ENCODE results near the gene CPNE7. TPM values are rescaled to one million over a fixed set of nuclear protein-coding genes. Genes with fewer than 3 reads are reported as not detected.
"Not testable (repeated sequence)": the region's sequence is repeated elsewhere in the genome, so short reads cannot be mapped to it uniquely, and the experiment has no call there.

CPNE7 gene
- total RNA-seq, 1 donor from 2014 or later: 15.1 TPM

DNA sequence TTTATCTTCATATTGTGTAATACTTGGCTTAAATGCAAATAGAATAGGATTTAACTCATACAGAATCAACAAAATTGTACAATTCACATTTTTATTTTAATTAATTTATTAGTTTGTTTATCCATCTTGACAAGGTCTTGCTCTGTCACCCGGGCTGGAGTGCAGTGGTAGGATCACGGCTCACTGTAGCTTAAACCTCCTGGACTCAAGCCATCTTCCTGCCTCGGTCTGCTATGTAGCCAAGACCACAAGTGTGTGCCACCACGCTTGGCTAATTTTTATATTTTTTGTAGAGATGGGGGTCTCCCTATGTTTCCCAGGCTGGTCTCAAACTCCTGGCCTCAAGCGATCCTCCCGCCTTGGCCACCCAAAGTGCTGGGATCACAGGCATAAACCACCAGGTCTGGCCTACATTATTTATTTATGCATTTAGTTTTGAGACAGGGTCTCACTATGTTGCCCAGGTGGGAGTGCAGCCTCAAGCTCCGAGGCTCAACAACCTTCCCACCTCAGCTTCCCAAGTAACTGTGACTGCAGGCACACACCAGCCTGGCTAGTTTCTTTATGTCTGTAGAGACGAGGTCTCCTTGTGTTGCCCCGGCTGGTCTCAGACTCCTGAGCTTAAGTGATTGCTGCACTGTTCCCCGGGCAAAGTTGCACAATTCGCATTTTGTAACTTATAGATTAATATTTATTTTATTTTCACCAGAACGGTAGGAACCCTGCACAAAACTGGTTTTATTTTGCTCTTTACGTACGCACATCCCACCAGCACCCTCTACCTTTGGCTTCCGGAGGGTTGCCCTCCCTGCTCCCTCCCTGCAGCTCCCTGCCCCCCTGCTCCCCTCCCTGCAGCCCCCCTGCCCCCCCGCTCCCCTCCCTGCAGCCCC, 42.8 kb downstream of the CPNE7 start:
- DNase-seq (ENCODE audit: low spot score in 2 of 2) (no peak), FAIRE-seq (no peak)

DNA sequence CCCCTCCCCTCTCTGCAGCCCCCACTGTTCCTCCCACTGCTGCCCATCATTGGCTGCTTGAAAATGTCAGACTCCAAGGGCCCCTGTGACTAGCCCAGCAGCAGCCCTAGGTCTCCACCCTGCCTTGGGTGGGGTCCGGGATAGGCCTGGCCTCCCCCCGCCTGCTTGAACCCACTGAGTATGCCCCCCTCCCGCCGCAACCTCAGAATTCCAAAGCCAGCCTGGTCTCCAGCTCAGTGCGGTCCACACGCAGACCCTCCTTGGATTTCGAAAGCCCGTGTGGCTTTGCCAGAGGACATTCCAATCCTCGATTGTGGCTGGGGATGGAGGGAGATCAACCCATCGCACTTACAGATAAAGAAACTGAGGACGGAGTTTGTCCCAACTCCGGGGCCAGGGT, 44.3 kb downstream of the CPNE7 start:
- no peak for DNase-seq (ENCODE audit: low spot score in 2 of 2)
- no peak for FAIRE-seq

DNA sequence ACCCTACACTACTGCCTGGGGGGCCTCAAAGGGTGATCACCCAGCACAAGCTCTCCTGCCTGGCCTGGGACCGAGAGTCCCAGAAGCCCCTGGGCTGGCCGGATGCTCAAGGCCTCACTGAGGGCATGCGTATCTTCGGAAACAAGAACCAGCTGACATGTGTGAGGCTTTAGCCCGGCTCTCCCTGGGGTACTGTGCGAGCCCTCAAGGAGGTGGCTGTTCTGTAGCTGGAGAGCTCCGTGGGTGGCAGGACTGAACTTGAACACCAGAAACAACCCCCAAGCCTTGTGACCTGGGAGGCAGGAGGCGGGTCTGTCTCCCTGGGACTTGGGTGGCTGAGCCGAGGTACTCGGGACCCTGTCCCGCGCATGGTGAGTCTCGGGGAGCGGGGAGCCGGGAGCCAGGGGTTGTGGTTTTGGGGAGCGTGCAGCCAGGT, 44.9 kb downstream of the CPNE7 start:
- no peak for DNase-seq (ENCODE audit: low spot score in 2 of 2)
- no peak for FAIRE-seq

DNA sequence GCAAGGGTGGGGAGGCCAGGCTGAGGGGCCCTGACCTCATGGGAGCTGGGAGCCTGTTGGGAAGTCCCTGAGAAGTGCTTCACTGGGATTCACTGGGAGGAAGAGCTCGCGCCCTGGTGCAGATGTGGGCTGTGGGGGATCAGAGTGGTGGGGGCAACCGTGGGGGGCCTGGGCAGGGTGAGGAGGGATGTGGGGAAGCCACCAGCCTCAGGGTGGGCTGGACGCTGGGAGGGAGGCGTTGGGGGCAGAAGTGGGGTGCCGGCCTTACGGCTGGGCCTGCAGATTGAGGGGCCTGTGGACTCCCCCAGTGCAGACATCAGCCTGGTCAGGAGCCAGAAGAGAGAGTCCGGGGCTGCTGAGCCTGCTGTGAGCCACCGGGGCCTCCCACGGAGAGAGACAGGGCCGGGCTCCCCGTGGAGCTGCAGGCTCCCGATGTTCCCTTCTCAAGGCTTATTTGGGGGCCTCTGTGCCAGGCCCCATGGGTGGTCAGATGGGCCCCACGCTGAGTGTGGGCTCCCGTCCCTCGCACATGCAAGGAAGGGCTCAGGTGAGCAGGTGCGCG, 45.7 kb downstream of the CPNE7 start:
- no peak for FAIRE-seq
- DNase-seq (ENCODE audit: low spot score in 2 of 2): no peak

DNA sequence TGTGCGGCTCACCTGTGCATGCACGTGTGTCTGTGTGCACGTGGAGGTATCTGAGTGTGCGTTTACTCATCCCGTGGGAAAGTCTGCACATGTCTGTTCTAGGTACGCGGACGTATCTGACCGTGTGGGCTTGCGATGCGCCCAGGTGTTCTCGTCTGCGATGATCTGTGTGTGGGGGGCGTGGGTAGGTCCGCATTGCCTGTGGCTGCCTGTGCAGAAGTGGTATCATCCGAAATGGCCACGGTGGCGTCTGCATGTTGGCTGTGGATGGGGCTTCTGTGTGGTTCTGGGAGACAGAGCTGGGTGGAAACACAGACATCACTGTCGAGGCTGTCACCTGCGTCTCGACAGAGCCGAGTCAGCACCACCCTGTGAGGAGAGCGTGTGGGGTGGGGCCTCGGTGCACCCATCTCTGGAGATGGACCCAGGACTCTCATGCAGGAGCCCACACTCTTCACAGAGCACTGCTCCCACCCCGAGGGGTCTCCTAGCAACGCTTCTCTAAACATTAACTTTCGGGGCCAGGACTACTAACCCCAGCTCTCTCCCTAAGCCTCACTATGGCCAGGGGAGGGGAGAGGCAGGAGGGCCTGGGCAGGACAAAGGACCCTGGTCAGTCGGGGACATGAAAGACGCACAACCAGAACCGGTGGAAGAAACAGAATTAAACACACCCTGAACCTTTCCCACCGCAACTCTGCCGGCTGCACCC, 46.3 kb downstream of the CPNE7 start:
- DNase-seq (ENCODE audit: low spot score in 2 of 2) (no peak), FAIRE-seq (no peak)

DNA sequence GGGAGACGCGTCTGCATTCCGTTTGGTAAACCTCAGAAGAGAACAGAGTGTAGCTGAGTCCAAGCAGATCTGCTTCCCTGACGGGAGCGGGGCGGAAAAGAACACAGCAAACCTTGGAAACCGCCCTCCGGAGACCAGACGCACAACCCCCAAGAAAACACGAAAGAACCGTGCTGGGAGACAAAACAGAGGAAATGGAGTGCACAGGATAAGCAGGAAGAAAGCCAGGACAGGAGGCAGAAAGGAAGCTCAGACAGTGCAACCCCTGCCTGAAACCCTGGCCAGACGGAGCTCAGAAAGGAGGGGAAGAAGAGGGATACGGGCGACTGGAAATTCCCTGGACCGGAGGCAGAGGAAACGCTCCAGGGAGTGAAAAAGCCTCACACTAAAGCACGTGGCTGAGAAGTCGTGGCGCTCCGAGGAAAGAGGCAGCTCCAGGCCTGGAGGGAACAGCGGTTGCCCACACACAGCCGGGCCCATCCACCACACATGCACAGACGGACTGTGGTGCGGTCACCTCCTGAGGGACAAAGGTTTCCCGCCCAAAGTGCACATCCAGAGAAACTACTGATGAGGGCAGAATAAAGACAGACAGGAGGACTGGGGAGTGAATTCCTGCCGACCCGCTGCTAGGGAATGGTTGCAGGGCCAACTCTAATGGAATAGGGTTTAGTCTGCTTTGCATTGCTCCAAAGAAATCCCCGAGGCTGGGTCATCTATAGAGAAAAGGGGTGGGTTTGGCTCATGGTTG, 48.1 kb downstream of the CPNE7 start:
- FAIRE-seq (no peak), DNase-seq (ENCODE audit: low spot score in 2 of 2) (no peak)

DNA sequence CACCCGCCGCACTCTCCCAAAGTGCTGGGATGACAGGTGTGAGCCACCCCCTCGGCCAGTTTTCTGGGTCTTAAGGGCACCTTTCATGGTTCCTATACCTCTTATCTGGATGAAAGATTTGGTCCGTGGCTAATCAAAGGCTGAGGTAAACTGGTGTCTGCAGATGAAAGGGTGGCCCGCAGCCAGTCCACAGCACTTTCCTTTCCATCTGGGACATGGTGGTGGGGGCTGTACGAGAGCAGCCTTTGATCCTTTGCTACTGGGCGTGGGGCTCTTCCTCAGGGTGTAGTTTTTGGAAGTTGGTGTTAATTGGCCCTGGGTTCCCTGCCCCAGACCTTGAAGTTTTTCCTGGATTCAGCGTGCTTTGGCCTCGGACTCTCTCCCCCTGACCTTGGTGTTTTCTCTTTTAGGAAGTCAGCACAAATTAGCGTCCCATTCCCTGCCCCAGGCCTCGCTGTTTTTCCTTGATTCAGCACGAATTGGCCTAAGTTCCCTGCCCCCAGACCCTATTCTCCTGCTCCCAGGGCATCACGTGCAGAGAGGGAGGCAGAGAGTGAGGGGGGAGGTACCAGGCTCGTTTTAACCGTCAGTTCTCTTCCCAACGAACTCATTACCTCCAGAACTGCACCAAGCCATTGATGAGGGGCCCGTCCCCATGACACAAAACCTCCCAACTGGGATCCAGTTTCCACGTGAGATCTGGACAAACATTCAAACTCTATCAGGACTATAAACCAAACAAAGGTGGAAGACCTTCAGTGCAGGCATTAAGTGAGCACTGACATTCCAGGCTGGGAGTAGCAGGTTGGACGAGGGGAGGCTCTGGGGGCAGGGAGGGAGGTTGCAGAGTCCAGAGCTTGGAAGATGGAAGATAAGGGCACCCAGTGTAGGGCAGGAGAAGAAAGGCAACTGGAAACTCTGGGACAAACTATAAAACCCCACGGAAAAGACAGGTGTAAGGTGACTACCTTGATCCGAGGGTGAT, 49.5 kb downstream of the CPNE7 start:
- DNase-seq (ENCODE audit: low spot score in 2 of 2) (no peak), FAIRE-seq (no peak)

DNA sequence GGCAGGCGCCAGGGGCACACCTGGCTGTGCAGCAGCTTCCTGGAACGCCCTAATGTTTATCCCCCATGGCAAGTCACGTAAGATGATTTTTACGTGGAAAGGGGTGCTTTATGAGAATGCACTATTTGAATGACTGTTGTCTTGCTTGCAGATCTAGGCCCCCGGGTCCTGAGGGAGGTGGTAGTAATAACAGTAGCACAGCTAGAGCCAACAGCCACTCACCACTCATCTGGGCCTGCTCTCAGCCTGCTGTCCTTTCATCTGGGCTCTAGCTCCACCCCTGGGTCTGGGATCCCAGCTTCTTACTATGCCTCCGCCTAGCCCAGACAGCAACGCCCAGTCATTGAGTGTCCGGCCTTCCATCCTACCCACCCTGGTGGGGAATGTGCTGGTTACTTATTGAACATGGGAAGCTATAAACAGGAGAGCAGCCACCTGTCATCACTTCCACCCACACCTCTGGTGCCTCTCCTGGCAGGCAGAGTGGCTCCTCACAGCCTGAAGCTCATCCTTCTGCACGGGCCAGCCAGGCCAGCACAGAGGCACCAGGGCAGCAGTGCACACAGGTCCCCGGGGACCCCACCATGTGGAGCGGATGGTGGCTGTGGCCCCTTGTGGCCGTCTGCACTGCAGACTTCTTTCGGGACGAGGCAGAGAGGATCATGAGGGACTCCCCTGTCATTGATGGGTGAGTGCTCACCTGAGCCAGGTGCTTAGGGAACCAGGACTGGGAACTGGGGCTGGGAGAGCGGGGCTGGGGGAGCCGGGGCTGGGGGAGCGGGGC, 54.5 kb downstream of the CPNE7 start:
- DNase-seq (ENCODE audit: low spot score in 2 of 2) (no peak), FAIRE-seq (no peak)

DNA sequence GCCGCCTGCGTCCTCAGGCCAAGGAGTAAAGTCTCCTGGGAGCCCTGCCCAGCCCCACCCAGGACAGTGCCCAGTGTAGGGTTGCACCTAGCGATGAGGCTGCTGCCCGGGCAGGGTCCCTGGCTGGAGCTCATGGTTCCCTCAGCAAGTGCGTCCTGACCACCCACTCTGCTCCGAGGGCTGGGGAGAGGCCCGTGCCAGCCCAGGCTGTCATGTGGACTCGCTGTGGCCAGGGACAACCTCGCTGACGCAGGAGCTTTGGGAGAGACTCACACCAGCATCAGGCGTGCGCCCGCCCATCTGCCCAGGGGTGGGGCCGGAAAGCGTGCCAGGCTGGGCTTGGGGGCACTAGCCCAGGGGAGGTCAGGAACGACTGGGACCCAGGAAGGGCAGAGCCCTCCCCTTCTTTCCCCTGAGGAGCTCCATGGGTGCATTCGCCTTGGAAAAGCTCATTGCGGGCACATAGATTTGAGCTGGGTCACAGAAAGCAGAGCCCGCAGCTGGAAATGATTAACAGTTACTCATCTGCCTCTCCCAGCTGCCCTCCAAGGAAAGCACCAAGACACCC, 57.6 kb downstream of the CPNE7 start:
- no peak for FAIRE-seq
- DNase-seq (ENCODE audit: low spot score in 2 of 2): no peak

DNA sequence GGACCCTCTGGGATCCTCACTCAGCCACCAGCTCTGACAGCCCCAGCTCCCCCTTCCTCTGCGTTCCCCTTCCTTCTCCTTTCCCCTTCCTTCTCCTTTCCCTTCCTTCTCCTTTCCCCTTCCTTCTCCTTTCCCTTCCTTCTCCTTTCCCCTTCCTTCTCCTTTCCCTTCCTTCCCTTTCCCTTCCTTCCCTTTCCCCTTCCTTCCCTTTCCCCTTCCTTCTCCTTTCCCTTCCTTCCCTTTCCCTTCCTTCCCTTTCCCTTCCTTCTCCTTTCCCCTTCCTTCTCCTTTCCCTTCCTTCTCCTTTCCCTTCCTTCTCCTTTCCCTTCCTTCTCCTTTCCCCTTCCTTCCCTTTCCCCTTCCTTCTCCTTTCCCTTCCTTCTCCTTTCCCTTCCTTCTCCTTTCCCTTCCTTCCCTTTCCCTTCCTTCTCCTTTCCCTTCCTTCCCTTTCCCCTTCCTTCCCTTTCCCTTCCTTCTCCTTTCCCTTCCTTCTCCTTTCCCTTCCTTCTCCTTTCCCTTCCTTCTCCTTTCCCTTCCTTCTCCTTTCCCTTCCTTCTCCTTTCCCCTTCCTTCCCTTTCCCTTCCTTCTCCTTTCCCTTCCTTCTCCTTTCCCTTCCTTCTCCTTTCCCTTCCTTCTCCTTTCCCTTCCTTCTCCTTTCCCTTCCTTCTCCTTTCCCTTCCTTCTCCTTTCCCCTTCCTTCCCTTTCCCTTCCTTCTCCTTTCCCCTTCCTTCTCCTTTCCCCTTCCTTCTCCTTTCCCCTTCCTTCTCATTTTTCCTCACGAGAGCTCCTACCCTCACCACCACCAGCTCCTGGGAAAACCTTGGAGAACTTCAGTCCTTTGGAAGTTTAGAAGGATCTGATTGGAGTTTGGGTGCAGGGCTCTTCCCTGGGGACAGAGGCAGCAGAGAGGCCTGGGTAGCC, 59.2 kb downstream of the CPNE7 start:
- not testable (repeated sequence) for DNase-seq (ENCODE audit: low spot score in 2 of 2); FAIRE-seq

DNA sequence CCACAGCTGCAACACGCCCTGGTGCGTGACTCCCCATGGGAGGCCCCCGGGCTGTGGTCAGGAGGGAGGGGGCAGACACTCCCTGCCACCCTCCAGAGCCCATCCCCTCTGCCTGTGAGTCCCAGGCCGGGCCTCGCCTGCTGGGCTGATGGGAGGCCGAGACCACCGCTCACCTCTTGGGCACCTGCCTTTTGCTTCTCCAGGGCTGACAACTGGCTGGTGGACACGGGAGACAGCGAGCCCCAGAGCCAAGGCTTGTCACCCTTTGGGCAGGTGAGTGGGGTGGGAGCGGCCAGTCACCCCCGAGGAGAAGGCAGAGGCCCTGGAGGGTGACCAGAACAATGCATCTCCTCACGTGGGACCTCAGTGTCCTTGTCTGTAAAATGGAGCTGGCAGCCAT, 61.1 kb downstream of the CPNE7 start:
- FAIRE-seq (no peak), DNase-seq (ENCODE audit: low spot score in 2 of 2) (no peak)

DNA sequence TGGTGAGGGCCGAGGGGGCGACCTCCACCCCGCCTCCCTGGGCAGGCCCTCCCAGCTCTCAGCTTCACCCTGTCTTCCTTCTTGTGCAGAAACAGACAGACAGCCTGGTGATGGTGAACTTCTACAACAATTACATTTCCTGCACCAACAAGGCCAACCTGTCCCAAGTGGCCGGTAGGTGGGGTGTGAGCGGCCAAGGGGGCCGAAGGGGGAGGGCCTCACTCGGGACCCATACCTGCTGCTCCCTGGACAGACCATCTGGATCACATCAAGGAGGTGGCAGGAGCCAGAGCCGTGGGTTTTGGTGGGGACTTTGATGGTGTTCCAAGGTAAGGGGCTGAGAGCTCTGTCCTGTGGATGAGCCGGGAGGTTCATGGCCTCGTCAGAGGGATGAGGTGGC, 61.8 kb downstream of the CPNE7 start:
- no peak for FAIRE-seq
- no peak for DNase-seq (ENCODE audit: low spot score in 2 of 2)

DNA sequence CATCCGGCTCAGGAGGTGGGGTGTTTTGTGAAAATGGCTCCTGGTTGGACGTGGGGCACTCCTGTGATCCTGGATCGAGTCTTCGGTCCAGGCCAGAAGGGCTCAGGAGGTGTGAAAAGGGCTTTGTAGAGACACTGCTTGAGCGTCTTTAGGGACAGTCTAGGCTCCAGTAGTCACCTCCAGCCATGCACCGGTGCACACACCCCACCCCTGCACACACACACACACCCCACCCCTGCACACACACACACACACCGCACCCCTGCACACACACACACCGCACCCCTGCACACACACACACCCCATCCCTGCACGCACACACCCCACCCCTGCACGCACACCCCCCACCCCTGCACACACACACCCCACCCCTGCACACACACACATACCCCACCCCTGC, 62.9 kb downstream of the CPNE7 start:
- no peak for DNase-seq (ENCODE audit: low spot score in 2 of 2)
- FAIRE-seq: no peak

DNA sequence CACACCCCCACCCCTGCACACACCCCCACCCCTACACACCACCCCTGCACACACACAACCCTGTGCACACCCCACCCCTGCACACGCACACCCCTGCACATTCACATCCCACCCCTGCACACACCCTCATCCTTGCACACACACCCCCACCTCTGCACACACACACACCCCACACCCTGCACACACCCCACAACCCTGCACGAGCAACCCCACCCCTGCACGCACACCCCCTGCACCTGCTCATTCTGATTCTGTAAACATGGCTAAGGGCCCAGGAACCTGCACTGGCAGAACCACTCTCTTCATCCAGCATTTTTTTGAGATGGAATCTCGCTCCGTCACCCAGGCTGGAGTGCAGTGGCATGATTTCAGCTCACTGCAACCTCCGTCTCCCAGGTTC, 63.8 kb downstream of the CPNE7 start:
- no peak for DNase-seq (ENCODE audit: low spot score in 2 of 2)
- no peak for FAIRE-seq

DNA sequence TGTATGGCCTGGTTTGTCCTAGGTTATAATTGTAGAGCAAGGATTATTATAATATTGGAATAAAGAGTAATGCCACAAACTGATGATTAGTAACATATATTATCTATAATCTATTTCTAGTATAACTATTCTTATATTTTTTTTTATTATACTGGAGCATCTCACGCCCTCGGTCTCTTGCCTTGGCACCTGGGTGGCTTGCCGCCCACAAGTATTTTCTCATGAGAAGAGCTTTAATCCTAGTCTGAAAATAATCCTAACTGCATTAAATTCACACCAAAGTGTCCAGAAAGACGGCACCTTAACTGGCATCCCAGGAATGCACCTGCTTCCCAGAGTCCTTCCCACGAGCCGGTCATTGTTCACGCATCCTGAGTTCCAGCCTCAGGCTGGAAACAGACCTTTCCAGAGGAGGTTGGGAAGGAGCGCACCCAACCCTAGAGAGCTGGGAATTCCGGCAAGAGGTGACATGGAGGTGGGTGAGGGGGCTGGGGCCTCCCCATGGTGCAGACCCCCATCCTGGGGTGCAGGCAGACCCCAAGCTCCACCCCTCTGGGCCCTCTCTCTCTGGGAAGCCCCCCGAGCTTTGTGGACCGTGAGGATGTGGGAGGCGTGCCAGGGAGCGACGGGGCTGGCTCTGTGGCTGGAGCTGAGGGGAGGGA, 66.0 kb downstream of the CPNE7 start:
- no peak for FAIRE-seq
- DNase-seq (ENCODE audit: low spot score in 2 of 2): no peak

DNA sequence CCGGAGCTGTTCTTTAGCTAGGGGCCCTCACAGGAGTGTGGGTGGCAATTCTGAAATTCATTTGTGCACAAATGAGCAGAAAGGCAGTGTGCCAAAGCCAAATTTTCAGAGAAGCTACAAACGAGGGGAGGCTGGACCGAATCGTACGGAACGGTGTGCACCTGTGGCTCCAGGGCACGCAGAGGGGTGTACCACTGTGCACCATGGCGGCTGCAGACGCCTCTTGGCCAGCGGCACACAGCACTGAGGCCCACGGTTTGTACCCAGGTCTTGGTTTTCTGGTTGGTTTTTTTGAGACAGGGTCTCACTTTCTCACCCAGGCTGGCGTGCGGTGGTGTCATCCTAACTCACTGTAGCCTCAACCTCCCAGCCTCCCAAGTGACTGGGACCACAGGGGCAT, 67.0 kb downstream of the CPNE7 start:
- DNase-seq (ENCODE audit: low spot score in 2 of 2) (no peak), FAIRE-seq (no peak)

DNA sequence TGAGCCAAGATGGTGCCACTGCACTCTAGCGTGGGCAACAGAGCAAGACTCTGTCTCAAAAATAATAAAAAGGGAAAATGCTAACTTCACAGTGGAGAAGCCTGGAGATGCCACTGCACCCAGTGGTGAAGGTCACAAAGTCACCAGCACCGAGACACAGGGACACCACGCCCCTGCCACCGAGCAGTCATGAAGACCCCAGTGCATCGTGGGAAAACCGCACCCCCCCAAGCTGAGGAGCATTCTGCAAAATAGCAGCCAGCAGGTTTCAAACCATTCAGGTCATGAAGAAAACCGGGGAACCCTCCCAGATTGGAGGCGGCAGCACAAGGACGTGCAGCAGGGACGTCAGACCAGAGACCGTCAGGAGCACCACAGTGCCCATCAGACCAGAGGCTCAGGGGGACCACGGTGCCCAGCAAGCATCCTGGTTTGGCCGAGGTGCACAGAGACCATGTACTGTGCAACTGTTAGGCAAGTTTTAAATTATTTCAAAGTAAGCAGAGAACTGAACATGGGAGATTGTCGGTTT, 68.3 kb downstream of the CPNE7 start:
- FAIRE-seq (no peak), DNase-seq (ENCODE audit: low spot score in 2 of 2) (no peak)

Measured in frontal cortex (tissue), 4 donors.